DOHH2 (cell line): ENCODE results near the gene NCR1.
"Not testable (repeated sequence)": the region's sequence is repeated elsewhere in the genome, so short reads cannot be mapped to it uniquely, and the experiment has no call there.

ENCODE experiments used
- EZH2phosphoT487 ChIP-seq: fragments of 200-600 bp; sonication (generic); IDR thresholded peaks from 2 replicates; pipeline ENCODE4 v1.6.1; 2017; ENCODE audit warnings: borderline replicate concordance, mild to moderate bottlenecking, antibody characterized with exemption, low read length, moderate library complexity, mixed read lengths
- TF ChIP-seq, protein P1 (sequence below): fragments of 200-600 bp; sonication (generic); IDR thresholded peaks from one replicate; pipeline ENCODE4 v1.5.1; 2014; ENCODE audit warnings: antibody characterized with exemption, mild to moderate bottlenecking, low read depth, low read length; ENCODE audit not compliant: poor library complexity, severe bottlenecking

DNA sequence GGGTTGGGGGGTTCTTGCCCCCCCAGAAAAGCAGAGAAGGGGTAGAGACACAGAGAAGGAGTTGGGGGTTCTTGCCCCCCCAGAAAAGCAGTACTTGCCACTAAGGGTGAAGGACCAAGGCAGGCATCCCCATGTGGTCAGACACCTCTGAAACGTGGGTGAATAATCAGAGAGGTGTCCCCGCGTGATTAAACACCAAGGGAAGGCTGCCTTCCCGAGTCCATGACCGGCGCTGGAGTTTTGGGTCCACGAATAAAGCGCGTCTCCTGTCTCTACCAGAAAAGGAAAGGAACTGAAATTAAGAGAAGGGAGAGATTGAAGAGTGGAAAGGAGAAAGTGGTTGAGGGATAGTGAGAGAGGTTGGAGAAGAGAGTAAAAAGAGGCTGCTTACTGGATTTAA, 6.3 kb upstream of the NCR1 start:
- TF ChIP-seq, protein P1, sequence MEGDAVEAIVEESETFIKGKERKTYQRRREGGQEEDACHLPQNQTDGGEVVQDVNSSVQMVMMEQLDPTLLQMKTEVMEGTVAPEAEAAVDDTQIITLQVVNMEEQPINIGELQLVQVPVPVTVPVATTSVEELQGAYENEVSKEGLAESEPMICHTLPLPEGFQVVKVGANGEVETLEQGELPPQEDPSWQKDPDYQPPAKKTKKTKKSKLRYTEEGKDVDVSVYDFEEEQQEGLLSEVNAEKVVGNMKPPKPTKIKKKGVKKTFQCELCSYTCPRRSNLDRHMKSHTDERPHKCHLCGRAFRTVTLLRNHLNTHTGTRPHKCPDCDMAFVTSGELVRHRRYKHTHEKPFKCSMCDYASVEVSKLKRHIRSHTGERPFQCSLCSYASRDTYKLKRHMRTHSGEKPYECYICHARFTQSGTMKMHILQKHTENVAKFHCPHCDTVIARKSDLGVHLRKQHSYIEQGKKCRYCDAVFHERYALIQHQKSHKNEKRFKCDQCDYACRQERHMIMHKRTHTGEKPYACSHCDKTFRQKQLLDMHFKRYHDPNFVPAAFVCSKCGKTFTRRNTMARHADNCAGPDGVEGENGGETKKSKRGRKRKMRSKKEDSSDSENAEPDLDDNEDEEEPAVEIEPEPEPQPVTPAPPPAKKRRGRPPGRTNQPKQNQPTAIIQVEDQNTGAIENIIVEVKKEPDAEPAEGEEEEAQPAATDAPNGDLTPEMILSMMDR, result not testable (repeated sequence)
- not testable (repeated sequence) for TF ChIP-seq EZH2phosphoT487
